ENCODE results near the gene NLGN4Y.

- TF ChIP-seq, protein P1, sequence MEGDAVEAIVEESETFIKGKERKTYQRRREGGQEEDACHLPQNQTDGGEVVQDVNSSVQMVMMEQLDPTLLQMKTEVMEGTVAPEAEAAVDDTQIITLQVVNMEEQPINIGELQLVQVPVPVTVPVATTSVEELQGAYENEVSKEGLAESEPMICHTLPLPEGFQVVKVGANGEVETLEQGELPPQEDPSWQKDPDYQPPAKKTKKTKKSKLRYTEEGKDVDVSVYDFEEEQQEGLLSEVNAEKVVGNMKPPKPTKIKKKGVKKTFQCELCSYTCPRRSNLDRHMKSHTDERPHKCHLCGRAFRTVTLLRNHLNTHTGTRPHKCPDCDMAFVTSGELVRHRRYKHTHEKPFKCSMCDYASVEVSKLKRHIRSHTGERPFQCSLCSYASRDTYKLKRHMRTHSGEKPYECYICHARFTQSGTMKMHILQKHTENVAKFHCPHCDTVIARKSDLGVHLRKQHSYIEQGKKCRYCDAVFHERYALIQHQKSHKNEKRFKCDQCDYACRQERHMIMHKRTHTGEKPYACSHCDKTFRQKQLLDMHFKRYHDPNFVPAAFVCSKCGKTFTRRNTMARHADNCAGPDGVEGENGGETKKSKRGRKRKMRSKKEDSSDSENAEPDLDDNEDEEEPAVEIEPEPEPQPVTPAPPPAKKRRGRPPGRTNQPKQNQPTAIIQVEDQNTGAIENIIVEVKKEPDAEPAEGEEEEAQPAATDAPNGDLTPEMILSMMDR (IDR thresholded peaks at IDR 0.05; ENCODE audit: insufficient read depth, low read length, poor library complexity, severe bottlenecking), result no peak
- no peak for TF ChIP-seq EZH2phosphoT487 (conservative IDR thresholded peaks at IDR 0.05; ENCODE audit: low read length)
Measured at GRCh38 chrY:14860448-14860847, 336.1 kb downstream of the NLGN4Y start.
